HG03159 (cell line): ENCODE data around the gene PDE4B.
A peak's percentile ranks its signal among the peaks of the same experiment; 100 is the strongest.

Source experiments
- ATAC-seq: cut with Tn5 transposase; IDR thresholded peaks from one replicate; pipeline ENCODE4 v1.9.1; 2021; ENCODE audit warnings: mild to moderate bottlenecking, moderate library complexity; ENCODE audit not compliant: unreplicated experiment

The PDE4B gene

GRCh38 chr1:66327588-66327987, 534.9 kb downstream of the PDE4B start:
- ATAC-seq, result peak; percentile 34

DNA sequence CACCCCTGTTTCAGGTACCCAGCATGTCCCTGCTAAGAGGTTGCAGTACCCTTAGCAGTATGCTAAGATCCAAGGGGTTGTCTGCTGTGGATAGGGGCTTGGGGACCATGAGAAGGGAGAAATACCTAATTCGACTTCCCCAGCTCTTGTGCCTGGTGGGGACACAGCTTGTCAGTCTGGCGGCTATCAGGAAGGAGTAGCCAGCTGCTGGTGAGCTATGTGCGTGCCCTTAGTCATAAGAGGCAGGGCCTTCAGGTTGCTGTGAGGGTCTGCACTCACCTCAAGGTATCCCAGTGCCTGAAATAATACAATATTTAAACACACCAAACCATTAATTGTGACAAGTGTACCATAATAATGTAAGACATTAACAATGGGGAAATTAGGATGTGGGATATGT, 536.2 kb downstream of the PDE4B start:
- no peak for ATAC-seq

DNA sequence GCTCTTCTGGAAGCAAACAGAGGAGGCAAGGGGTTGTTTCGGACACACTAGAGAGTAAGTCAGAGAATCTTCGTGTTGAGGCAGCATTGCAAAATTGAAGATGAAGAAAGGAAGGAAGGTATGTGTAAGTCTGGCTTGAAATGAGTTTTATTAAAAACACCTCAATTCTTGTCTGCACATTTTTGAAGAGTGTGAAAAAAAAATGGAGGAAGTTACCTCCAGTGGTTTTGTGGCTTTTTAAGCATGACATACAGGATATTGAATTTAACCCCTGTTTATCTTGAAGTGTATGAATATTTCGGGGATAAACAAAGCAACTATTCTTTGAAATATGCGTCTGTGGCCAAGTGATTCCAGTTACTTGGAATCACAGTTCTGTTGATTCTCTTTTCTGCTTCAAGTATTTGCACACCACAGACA, 538.0 kb downstream of the PDE4B start:
- no peak for ATAC-seq

GRCh38 chr1:66331658-66332547, 539.2 kb downstream of the PDE4B start:
- no peak for ATAC-seq

- ATAC-seq, result no peak
Observed at GRCh38 chr1:66332548-66332901, 539.8 kb downstream of the PDE4B start.

DNA sequence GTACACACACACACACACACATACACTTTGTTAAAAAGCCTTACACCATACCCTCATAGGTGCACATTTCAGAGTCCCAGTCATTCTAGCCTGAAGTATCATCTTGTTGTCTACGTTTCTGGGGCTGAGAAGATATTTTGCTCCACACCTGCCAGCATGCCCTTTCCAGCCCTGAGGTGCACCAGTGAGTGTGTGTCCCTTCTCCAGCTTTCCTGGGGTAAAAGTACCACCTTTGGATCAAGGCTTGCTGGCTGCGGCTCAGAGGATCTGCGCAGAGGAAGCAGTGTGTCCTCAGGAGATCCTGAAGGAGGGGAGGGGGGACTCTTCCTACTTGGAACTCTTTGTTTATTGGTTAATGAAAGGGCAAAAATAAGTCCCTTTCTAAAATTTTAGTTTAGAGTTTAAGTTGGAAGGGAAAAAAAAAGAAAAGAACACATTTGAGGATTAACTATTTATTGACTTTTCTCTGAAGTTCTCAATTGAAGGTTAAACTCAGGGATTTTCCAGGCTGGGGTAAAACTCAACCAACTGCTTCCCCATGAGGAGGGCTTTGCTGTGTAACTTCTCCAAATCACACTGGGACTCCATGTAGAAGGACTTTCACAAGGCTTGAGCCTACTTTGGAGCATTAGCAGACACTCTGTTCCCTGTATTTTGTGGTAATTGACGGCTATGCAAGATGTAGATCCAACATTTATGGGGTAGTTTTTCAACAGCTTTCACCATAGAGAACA, 540.9 kb downstream of the PDE4B start:
- ATAC-seq, result no peak

GRCh38 chr1:66334318-66334717, 541.6 kb downstream of the PDE4B start:
- no peak for ATAC-seq

DNA sequence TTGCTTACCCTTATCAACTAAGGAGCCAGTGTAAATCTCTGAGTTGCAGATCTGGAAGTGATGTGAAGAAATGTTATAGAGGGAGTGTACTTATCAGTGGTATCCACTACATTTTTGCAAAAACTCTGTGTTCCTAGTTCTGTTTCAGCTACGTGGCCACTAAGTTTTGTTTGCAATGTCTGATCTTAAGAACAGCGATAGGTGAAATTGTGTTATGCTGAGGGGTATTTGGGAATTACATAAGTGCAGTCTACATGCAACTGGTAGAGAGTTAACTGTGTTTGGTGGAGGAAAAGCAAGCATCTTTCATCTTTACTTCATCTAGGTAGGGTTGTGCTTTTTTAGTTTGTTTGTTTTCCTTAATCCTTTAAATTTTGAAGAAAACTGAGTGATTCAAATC, 542.4 kb downstream of the PDE4B start:
- no peak for ATAC-seq

DNA sequence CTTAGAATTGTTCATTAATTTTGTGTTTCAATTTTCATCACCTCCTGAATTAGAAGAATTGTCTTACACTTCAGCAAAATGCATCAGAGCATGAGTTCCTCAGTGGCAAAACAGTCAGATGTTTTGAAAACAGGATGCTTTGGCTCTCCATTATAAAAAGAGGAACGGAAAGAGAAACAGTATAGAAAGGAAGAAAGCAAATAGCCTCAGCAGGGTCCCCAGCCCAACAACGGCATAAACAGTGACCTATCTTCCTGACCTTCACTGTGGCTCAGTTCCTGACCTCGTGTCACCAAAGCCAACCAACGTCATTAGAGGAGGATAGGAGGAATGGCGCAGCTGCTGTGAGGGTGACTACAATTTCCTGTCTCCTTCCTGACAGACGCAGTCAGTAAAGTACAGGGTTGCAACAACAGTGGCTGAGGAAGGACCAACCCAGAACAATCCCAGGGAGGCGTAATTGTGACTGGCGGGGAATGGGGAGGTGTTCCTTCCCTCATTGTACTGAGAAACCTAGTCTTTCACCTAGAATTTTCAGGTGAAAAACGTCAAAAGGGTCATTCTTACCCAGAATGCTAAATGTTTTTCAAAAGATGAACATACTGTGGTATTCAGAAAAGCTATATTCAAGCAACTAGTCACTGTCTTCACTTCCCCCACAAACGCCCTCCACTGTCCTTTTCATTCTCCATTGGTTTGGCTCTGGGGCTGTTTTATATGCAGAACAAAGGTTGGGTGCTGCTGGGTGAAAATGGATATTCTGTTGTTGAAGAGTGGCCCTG, 543.4 kb downstream of the PDE4B start:
- peak; percentile 81 for ATAC-seq

GRCh38 chr1:66336641-66336990, 543.9 kb downstream of the PDE4B start:
- ATAC-seq, result peak; percentile 4

- ATAC-seq, result no peak
Observed at GRCh38 chr1:66337249-66337648, 544.6 kb downstream of the PDE4B start.

DNA sequence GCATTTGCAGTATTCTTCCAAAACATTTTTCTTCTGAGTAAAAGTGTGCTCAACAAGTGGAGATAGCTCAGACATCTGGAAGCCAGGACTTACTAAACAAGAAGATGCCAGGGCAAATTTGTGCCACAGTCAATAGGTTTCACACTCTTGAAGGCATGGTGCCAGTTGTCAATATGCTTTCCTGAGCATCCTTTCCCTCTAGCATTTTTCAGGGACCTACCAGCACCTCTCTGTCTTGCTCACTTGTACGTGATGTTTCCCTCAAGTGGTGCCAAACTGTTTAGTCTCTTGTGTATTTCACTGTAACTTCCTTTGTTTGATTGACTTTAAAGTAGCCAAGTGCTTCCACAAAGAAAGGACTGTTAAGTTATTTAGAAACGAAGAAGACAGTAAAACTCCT, 547.2 kb downstream of the PDE4B start:
- no peak for ATAC-seq

GRCh38 chr1:66341446-66342089, 548.9 kb downstream of the PDE4B start:
- ATAC-seq, result no peak

GRCh38 chr1:66342707-66343106, 550.0 kb downstream of the PDE4B start:
- no peak for ATAC-seq

GRCh38 chr1:66343569-66344325, 551.1 kb downstream of the PDE4B start:
- ATAC-seq, result no peak

DNA sequence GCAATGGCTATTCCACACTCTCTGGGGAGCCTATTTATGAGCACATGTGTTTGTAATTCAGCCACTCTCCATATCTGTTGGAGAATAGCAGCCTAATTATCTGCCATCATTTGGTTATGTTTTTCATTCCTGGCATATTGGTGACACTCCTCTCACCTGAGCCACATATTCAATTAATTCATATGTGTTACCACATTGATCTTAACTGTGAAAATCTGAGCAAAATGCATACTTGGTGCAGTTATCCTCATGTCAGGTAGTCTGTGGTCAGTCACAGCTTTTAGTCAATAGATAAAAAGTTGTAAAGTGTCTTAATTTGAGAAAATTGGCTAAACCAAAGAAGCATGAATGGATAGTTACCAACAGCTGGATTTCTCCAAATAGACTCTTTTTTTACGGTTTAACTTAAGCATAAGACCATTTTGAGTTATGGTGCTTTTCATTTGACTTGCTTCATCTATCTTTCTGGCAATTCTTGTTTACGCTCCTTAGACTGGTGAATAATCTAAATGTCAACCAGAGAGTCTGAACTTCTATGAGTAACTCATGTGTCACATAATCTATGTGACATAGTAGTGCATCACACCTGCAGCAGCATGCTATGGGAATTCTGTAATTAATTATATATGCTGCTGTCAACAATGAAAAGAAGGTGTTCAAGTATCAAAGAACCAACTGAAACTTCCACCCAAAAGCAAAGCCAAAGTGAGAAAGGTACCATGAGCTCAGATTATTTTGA, 553.5 kb downstream of the PDE4B start:
- no peak for ATAC-seq

- ATAC-seq, result no peak
Observed at GRCh38 chr1:66346873-66347272, 554.2 kb downstream of the PDE4B start.

DNA sequence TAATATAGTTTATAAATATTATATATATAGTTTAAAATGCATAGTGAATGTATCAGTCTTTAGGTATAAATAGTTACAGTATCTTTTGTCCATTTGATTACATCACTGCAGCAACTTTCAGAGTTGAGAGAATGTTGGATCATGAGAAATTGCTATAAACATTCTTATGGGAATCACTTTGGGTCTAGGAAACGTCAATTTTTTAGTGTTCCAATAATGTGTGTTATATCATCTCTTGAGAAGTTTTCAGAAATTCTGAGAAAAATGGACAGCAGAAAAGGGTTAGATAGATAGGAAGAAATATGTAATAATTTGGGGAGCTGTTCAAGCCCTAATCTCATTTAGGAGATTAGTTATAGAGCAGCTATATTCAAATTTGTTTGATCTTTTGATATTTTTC, 556.1 kb downstream of the PDE4B start:
- ATAC-seq, result no peak

DNA sequence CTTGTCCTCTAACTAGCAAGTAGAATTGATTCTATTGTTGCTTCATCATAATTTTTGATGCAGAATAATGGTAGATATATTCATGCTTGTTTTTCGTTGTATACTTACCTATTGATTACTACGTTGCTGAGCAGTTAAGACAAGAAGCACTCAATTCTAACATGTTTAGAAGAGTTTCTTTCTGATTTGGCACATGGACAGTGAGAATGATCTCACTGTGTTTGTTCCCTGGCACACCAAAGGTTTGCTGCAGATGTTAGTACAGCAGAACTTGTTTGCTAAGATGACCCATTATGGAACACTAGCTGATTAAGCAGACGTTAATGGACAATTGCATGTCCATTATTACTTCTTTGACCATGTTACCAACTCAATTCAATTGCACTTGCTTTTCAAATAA, 556.5 kb downstream of the PDE4B start:
- no peak for ATAC-seq
